ENCODE measurements around the gene CCR5AS.
"Not testable (repeated sequence)": the region's sequence is repeated elsewhere in the genome, so short reads cannot be mapped to it uniquely, and the experiment has no call there.

Gene CCR5AS

DNA sequence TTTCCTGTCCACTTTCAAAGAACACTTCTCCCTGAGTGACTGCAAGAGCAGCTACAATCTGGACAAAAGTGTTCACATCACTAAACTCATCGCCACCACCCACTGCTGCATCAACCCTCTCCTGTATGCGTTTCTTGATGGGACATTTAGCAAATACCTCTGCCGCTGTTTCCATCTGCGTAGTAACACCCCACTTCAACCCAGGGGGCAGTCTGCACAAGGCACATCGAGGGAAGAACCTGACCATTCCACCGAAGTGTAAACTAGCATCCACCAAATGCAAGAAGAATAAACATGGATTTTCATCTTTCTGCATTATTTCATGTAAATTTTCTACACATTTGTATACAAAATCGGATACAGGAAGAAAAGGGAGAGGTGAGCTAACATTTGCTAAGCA lies 2.0 kb upstream of the CCR5AS start:
- no peak overlapping the region for H3K4me3 ChIP-seq
- ATAC-seq = no peak
- 89 to 91% methylated on average over 7 of the region's 7 CpGs for WGBS, 2 donors (ENCODE audit: low coverage in 1 of 2)
- peaks cover 18% of the 10 kb centered on the region for H3K27me3 ChIP-seq
- no peaks in the 10 kb centered on the region for H3K36me3 ChIP-seq
- TF ChIP-seq POLR2AphosphoS5 (IDR thresholded peaks at IDR 0.05) = no peak
- no peak for TF ChIP-seq CTCF (IDR thresholded peaks at IDR 0.05)
- TF ChIP-seq POLR2A (IDR thresholded peaks at IDR 0.05) = no peak
- peaks cover 0 to 21% (median 4%) of the 10 kb centered on the region in 3 donors for H3K4me1 ChIP-seq
- H3K27ac ChIP-seq = no peak overlapping the region
- H3K9me3 ChIP-seq = no peaks in the 10 kb centered on the region

DNA sequence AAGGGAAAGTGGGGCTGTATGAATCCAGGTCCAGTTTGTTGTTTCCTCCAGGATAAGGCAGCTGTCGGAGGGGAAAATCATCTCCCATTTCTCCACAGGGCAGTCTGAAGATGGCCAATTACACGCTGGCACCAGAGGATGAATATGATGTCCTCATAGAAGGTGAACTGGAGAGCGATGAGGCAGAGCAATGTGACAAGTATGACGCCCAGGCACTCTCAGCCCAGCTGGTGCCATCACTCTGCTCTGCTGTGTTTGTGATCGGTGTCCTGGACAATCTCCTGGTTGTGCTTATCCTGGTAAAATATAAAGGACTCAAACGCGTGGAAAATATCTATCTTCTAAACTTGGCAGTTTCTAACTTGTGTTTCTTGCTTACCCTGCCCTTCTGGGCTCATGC lies 1.1 kb upstream of the CCR5AS start:
- peaks cover 18% of the 10 kb centered on the region for H3K27me3 ChIP-seq
- H3K9me3 ChIP-seq = no peaks in the 10 kb centered on the region
- no peaks in the 10 kb centered on the region for H3K36me3 ChIP-seq
- peak overlapping the region in 3 of 4 donors; percentile 58 to 72 (median 58) for H3K27ac ChIP-seq
- TF ChIP-seq EP300 (IDR thresholded peaks at IDR 0.05) (no peak), POLR2AphosphoS5 (IDR thresholded peaks at IDR 0.05) (no peak), CTCF (IDR thresholded peaks at IDR 0.05) (no peak), POLR2A (IDR thresholded peaks at IDR 0.05) (no peak)
- peaks cover 0 to 21% (median 4%) of the 10 kb centered on the region in 3 donors for H3K4me1 ChIP-seq
- peak overlapping the region in 1 of 2 donors; percentile 33 for H3K4me3 ChIP-seq
- 54 to 68% methylated on average over 6 to 7 of the region's 7 CpGs for WGBS, 2 donors (ENCODE audit: low coverage in 1 of 2)
- no peak for ATAC-seq

- H3K27ac ChIP-seq = peak overlapping the region in 3 of 4 donors; percentile 58 to 72 (median 58)
- H3K9me3 ChIP-seq = no peaks in the 10 kb centered on the region
- no peaks in the 10 kb centered on the region for H3K36me3 ChIP-seq
- WGBS, 2 donors (ENCODE audit: low coverage in 1 of 2) = 68 to 80% methylated on average over 2 to 4 of the region's 4 CpGs
- no peak overlapping the region for H3K4me3 ChIP-seq
- TF ChIP-seq POLR2A (IDR thresholded peaks at IDR 0.05) = no peak
- no peak for TF ChIP-seq POLR2AphosphoS5 (IDR thresholded peaks at IDR 0.05)
- TF ChIP-seq CTCF (IDR thresholded peaks at IDR 0.05) = no peak
- peaks cover 18% of the 10 kb centered on the region for H3K27me3 ChIP-seq
- ATAC-seq = peak; percentile 11
- H3K4me1 ChIP-seq = peaks cover 0 to 21% (median 4%) of the 10 kb centered on the region in 3 donors
Observed at GRCh38 chr3:46406443-46406787, 451 bp downstream of the CCR5AS start.

DNA sequence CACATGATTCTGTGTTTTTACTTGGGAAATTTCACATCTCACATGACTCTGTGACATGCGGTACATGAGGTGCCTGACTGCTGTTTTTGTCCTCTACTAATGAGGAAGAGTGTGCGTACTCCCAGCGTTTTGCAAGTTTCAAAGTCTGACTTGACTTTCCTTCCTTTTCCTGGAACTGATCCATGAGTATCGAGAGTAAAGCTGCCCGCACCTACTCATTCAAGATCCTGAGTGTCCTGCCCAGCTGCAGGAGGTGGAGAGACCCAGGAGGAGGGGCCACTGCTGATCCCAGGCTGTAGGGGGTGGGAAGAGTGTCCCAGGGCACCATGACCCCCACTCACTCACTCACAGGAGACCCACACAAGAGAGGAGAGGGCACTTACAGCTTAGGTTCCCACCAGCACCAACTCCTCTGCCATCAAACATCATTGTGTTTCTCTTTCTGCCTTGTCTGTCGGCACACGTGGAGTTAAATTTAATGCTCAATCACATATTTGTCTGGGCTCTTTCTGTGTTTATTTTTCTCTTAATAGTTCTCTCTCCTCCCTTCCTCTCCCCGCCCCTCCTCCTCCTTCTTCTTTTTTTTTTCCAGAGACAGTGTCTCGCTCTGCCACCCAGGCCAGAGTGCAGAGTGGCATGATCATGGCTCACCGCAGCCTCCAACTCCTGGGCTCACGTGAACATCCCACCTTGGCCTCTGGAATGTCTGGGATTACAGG lies 1.4 kb downstream of the CCR5AS start:
- Histone ChIP-seq H3K27ac (peak overlapping the region; percentile 52 to 72 (median 58)), H3K36me3 (no peaks in the 10 kb centered on the region), H3K4me1 (peaks cover 0 to 21% (median 4%) of the 10 kb centered on the region in 3 donors), H3K9me3 (no peaks in the 10 kb centered on the region), H3K4me3 (no peak overlapping the region), H3K27me3 (peaks cover 18% of the 10 kb centered on the region)
- TF ChIP-seq CTCF (IDR thresholded peaks at IDR 0.05) (no peak), POLR2AphosphoS5 (IDR thresholded peaks at IDR 0.05) (no peak), POLR2A (IDR thresholded peaks at IDR 0.05) (no peak), EP300 (IDR thresholded peaks at IDR 0.05) (no peak)
- WGBS, 2 donors (ENCODE audit: low coverage in 1 of 2) = 31 to 42% methylated on average over 7 to 9 of the region's 11 CpGs
- peak; percentile 64 for ATAC-seq

GRCh38 chr3:46402902-46403301 lies 4.0 kb downstream of the CCR5AS start:
- not testable (repeated sequence) for H3K4me3 ChIP-seq, H3K27ac ChIP-seq, H3K9me3 ChIP-seq, ATAC-seq, H3K36me3 ChIP-seq
- peaks cover 0 to 21% (median 4%) of the 10 kb centered on the region in 3 donors for H3K4me1 ChIP-seq
- peaks cover 13% of the 10 kb centered on the region for H3K27me3 ChIP-seq
- 91 to 92% methylated on average over 4 of the region's 4 CpGs for WGBS, 2 donors (ENCODE audit: low coverage in 1 of 2)
